ENCODE results near the gene SRXN1.

GRCh38 chr20:650281-650680, 2.7 kb downstream of the SRXN1 start:
- TF ChIP-seq MTA3 (IDR thresholded peaks at IDR 0.05; ENCODE audit: borderline replicate concordance): no peak
- no peak for TF ChIP-seq SMAD2 (IDR thresholded peaks at IDR 0.05; ENCODE audit: low read depth, low read length)
- TF ChIP-seq EZH2 (IDR thresholded peaks at IDR 0.05; ENCODE audit: borderline replicate concordance, low read depth, low read length): no peak
- no peak for TF ChIP-seq GTF2F1 (IDR thresholded peaks at IDR 0.05; ENCODE audit: low read depth, low read length)
- no peak for TF ChIP-seq HDAC2 (IDR thresholded peaks at IDR 0.05)

Data from K562 (cell line).